ENCODE measurements around the gene ORAI3.

The ORAI3 gene

DNA sequence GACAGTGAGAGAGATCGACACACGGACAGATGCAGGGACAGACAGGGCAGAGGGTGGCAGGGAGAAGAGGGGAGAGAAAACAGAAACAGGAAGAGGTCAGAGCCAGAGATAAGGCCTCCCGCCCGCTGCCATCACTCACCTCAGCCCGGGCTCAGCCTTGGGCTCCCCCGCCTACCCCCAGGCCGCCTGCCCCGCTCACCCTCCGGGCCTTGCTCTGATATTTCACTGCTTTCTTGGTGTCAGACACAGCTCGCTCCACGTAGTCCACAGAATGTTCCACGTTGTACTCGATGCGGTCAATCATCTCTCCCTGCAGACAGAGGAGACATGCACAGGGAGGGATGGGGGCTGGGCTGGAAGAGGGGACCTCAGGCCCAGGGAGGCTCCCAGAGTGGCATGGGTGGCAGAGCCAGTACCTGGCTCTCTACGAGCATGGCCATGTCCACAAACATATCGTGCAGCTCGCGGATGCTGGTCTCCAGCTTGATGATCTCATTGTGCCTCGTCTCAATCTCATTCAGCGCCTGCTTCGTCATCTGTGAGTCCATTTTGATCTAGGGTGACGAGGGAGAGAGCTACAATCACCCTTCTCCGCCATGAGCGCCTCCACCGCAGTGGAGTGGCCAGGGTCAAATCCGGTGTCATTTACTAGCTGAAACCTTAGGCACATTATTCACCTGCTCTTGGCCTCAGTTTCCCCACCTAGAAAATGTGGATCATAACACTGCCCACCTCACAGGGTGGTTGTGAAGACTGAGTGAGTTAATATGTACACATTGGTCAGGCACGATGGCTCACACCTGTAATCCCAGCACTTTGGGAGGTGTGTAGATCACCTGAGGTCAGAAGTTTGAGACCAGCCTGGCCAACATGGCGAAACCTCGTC, 44.3 kb downstream of the ORAI3 start:
- DNase-seq = no peak

DNA sequence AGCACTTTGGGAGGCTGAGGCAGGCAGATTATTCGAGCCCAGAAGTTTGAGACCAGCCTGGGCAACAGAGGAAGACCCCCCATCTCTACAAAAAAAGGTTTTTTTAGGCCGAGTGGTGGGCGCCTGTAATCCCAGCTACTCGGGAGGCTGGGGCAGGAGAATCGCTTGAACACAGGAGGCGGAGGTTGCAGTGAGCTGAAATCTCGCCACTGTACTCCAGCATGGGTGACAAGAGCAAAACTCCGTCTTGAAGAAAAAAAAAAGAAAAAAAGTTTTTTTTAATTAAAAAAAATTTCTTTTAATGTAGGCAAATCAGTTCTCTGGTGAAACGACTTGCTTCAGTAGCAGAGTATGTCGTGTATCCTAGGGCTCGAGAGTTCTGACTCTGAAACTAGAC, 47.1 kb downstream of the ORAI3 start:
- no peak for DNase-seq

DNA sequence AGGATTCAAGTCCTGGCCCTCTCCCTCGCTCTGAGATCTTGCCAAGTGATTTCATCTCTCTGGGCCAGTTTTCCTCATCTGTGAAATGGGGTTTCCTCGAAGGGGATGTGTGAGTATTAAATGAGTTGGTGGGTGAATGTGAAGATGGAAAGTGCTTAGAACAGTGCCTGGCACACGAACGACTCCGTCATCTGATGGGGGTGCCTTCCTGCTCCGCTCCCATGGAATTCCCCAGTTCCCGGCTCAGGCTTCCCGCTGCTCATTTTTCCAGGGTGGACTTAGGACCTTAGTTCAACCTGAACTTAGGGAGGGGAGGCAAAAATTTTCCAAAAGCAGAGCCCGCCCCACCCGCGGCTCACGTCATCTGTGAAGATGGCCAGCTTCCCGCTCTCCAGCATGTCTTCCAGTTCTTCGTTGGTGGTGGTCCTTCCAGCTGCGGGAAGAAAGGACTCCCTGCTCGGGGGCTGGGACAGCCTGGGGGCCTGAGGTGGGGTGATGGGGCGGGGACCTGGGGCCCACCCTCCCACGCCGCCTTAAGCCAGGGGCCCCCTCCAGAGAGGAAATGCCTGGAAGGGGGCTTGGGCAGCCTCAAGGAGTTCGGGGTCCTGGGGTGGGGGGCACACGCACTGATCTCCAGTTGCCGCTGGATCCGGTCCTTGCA, 47.6 kb downstream of the ORAI3 start:
- DNase-seq = no peak

DNA sequence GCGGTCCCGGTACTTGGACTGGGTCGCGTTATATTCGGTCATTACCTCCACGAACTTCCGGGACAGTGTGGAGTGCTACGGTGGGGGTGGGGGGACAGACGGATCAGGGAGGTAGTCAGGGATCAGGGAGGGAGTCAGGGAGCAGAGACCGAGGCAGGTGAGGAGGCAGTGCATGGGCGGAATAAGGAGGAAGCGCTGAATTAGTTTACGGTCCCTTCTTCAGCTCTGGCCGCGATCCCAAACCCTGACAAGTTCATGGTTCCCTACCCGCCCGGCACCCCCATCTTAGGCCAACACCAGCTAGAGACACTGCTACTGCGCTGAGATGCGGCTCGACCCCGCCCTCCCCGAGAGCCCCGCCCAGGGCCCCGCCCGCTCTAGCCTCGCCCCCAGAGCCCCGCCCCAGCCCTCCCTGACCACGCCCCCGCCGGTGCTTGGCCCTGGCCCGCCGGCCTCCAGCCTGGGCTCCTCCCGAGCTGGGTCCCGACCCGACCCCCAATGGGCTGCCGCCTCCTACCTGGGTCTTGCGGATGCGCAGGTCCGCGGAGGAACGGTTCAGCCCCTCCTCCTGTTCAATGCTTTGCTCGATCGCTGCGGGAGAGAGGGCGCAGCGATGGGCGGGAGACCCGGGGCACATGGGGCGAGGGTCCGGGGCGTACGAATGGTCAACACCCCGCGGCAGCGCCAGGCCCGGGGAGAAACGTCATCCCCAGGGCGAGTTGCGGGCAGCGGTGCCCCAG, 48.3 kb downstream of the ORAI3 start:
- DNase-seq = peak; percentile 66

DNA sequence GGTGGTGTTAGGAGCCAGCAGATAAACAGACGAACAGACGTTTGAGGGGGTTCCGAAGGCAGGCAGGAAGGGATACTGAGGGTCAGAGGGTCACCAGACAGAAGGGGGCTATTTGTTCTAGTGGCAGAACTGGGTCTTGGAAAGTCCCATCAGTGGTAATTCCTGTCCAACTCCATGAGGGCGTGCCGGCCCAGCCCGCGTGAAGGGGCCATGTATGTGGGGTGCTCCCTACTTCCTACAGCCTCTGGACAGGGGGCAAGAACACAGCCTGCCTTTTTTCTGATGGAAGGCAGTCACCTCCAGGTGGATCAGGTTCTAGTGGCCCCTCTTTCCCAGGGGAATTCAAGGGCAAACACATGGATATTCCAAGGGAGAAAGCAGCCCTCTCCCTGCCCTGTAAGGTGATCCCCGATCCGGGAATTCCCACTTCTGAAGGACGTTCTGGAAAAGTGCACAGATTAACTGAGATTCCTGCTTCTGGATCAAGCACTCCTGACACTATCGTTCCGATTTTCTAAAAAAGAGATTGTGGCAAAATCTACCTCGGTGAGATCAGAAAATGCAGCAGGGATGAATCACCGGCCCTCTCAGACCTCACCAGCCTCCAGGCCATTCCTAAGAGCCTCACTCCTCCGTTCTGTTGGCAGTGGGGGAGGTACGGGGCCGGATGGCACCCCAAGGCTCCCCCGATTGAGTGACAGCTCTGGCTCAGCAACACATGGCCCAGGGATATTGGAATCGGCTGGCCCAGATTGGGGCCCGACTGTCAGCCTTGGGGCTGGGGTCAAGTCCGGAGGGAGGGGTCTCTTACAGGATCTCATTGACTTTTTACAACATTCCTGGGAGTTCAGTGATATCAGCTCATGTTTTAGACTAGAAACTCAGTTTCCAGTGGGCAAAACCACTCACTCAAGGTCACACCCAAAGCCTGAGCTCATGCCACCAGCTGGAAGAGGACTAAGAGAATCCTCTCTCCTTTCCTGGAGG, 49.1 kb downstream of the ORAI3 start:
- no peak for DNase-seq

DNA sequence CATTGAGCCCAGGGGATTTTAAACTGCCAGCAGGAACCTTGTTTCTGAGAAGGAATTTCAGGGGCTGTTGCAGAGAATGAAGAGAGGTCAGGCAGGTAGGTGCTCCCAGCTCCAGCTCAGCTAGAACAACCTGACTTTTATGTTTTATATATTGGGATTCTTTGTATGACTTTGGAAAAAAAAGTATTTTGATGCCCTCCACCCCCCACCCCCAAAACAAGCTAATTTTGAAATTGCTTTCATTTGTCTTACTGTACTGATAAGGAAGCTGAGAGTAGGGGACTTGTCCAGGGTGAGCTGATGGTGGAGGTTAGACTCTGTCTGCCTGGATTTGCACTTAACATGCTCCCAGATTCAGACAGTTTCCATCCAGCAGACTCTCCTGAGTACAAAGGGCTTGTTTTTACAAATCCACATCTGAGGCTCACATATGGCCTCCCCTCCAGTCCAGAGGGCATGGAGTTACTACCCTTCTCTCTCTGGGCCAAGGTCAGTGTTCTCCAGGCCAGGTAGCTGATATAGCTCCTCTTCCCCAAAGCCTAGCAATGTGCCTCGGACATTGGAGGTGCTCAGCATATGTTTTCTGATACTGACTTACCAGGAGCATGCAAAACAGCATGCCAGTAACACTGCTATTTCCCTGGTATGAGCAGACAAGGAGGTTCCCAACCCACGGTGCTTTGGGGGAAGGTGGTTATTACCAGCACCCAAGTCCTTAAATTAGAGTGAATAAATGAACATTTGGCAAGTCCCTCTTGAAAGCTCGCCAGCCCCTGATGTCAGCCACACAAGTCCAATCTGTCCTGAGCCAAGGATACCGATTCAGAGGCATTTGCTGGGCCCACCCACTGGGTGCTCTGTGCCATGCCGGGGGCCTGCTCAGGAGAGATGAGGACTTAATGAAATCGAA, 50.2 kb downstream of the ORAI3 start:
- DNase-seq = no peak

DNA sequence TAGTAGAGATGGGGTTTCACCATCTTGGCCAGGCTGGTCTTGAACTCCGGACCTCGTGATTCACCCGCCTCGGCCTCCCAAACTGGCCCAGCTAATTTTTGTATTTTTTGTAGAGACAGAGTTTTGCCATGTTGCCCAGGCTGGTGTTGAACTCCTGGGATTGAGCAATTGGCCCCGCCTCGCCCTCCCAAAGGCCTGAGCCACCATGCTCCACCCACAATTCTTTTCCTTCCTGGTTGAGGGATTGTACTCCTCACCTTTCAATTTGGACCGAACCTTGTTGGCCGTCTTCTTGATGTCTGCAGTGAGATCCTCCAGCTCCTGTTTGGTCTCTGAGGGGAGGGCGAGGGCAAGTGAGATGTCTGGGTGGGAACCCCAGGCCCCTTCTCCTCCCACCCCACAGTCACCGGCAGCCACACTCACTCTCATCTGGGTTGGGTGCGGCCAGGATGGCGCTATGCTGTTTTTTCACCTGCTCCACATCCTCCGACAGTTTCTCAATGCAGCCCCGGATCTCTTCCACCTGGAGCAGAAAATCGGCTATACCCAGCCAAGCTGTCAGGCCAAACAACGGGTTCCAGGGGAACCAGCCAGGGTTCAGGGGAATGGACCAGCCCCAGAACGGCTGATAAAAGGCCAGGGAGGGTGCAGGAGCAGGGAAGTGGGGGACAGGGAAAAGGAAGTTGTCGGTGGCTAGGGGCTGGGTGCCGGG, 52.0 kb downstream of the ORAI3 start:
- no peak for DNase-seq

DNA sequence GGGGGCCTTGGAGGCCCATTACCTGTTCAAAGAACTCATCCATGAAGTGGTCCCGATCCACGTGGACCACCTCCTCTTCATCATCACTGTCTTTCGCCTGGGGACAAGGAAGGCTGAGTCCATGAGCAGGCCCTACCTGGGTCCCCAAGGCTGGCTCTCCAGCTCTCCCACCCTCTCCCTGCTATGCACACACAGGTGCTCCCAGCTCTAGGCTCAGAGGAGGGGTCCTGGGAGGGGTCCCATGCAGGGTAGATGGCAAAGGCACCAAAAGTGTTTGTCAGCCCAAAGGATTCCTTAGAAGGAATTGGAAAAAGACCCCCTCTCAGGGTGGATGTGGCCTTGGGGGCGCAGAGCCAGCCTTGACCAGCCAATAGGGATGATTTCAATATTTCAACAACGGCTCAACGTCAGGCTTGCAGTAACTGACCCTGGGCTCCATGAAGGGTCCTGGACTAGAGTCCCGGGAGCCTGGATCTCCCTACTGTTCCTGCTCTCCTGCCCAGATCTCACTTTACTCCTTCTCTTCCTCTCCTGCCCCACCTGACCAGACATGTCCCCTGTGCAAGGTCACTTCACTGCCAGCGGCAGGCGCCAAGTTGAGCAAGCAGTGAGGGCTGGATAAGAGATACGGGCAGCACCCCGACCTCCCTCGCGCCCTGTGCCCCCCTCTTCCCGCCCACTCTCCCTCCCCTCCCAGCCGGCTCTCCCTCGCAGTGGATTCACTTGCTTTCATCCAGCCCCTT, 52.8 kb downstream of the ORAI3 start:
- no peak for DNase-seq

DNA sequence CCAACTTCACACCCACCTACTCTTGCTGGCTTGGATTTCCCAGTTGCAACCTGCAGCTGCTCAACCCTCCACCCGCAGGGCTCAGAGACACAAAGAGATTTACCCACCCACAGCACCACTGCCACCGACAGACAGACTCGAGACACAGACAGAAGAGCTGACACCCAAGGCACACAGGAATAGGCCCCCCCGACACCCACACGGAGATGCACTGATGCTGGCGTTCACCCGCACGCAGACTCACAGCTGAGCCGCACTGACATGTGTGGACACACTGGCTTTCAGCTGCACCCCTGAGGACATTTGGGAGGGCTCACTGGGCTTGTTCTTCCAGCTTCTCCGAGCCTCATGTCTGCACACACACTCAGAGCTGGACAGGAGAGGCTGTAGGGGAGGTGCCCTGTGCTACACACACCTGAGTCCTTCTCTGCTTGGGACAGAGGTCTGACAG, 53.4 kb downstream of the ORAI3 start:
- no peak for DNase-seq

DNA sequence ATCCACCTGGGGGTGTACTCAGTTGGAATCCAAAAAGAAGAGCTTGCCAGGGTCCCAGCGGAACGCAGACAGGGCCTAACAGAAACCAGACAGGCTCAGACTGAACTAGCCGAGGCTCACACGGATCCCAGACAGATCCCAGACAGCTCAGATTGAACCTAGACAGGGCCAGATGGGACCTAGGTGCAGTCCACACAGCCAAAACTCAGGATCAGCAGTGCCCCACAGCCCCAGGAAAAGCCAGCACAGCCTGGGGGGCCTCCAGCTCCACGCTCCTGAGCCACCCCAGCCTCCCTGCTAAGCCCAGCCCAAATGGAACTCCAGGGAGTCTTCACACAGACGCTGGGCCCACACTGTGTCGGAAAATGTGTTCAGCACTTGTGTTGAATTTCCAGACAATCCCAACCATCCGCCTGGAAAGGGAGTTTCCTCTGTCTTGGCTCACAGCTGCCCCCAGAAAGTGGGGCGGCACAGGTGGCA, 54.0 kb downstream of the ORAI3 start:
- DNase-seq = no peak

DNA sequence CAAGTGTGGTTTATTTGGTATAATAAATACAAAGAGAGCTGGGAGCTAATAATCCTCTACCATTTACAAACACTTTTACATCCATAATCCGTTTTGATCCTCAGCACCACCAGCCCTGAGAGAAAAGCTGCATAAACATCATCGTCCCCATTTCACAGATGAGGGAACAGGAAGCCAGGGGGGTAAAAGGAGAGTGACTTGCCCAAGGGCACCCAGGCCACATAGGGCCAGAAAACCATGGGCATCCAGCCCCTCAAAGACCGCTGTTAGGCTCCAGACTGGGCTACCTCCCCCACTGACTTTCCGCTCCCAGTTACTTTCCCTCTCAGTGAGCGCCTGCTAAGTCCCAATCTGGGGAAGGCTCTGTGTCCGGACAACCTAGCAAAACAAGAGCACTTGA, 54.9 kb downstream of the ORAI3 start:
- no peak for DNase-seq

Measured in activated gamma-delta T cell (primary cell).